ENCODE measurements around the gene ZNF141.
"Not testable (repeated sequence)": the region's sequence is repeated elsewhere in the genome, so short reads cannot be mapped to it uniquely, and the experiment has no call there.

ZNF141 gene

DNA sequence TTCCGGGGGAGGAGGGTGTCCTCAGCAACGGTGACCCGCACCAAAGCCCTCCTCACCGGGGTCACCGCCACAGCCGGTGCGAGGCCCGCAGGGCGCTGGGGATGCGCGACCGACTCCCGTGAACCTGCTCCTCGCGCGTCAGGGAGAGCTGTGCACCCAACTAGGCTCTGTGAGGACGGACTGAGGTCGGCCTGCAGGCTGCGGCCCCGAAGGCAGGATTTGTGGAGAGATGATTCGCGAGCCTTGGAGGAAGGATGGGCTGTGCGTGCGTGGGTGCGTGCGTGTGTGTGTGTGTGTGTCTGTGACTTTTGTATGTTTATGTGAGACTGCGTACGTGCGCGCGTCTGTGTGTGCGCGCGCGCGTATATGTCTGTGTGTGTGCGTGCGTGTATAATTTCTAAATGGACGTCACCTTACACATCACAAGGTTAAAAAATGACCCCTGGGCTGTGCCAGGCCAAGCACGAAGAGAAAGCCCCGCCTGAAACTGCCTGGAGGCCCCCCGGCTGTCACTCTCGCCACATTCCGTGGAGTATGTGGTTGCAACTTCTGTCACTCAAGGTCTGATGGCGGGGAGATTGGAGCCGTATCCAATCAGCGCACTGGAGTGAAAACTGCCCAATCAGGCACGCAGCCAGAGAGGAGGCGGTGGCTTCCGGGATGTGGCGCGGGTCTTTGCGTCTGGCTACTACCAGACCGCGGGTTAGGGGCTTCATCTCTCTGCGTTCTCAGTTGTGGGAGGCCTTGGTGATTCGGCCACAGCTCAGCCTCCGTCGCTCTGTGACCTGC is at the start of gene ZNF141:
Gene ZNF141, plus strand, starts transcription at position 672 of the 789 bp plus-strand sequence. CDS start 170 bp downstream, outside the sequence.
- H3K4me1 ChIP-seq (ENCODE audit: insufficient read depth, insufficient read length), result peaks cover 3% of the 10 kb centered on the region

DNA sequence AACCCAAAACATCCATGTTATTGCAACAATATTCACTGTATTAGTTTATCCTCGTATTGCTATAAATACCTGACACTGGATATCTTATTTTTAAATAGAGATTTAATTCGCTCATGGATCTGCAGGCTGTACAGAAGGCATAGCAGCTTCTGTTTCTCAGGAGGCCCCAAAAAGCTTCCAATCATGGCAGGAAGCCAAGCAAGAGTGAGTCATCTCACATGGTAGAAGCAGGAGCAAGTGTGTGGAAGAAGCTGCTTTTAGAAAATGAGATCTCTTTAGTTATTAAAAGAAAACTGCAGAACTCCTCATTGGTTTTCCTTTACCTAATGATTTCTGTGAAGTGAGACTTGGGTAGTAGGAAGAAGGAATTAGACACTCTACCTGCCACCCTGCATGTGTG is 48.7 kb upstream of the ZNF141 start:
- H3K9ac ChIP-seq (ENCODE audit: insufficient read length, low read depth), result no peak overlapping the region
- peaks cover 30% of the 10 kb centered on the region for H3K36me3 ChIP-seq (ENCODE audit: insufficient read depth, insufficient read length, low read length)
- H3K27me3 ChIP-seq (ENCODE audit: insufficient read depth, insufficient read length), result no peaks in the 10 kb centered on the region
- peaks cover 75% of the 10 kb centered on the region for H3K9me3 ChIP-seq (ENCODE audit: insufficient read depth, low read length)
- no peaks in the 10 kb centered on the region for H3K4me1 ChIP-seq (ENCODE audit: insufficient read depth, insufficient read length)
- TF ChIP-seq SUZ12 (IDR thresholded peaks at IDR 0.05; ENCODE audit: extremely low read depth, insufficient read depth, insufficient read length) (no peak), YY1 (IDR thresholded peaks at IDR 0.05; ENCODE audit: insufficient read depth, insufficient read length) (no peak), ZNF274 (IDR thresholded peaks at IDR 0.05; ENCODE audit: low read depth, low read length) (no peak)
- DNase-seq (ENCODE audit: low read depth, low spot score), result no peak
- no peak overlapping the region for H3K4me3 ChIP-seq (ENCODE audit: insufficient read length, low read depth)

More for the DNA sequence above, at the start of gene ZNF141:
- Histone ChIP-seq H3K27me3 (ENCODE audit: insufficient read depth, insufficient read length) (peaks cover 21% of the 10 kb centered on the region), H3K4me3 (ENCODE audit: insufficient read length, low read depth) (peak within 1 kb of the TSS; percentile 98), H3K36me3 (ENCODE audit: insufficient read depth, insufficient read length, low read length) (peaks cover 26% of the 10 kb centered on the region), H3K9ac (ENCODE audit: insufficient read length, low read depth) (peak within 1 kb of the TSS; percentile 95), H3K9me3 (ENCODE audit: insufficient read depth, low read length) (no peaks in the 10 kb centered on the region)
- peak; percentile 96 for DNase-seq (ENCODE audit: low read depth, low spot score)
- TF ChIP-seq ZNF274 (IDR thresholded peaks at IDR 0.05; ENCODE audit: low read depth, low read length) (no peak), SUZ12 (IDR thresholded peaks at IDR 0.05; ENCODE audit: extremely low read depth, insufficient read depth, insufficient read length) (no peak), YY1 (IDR thresholded peaks at IDR 0.05; ENCODE audit: insufficient read depth, insufficient read length) (no peak)

DNA sequence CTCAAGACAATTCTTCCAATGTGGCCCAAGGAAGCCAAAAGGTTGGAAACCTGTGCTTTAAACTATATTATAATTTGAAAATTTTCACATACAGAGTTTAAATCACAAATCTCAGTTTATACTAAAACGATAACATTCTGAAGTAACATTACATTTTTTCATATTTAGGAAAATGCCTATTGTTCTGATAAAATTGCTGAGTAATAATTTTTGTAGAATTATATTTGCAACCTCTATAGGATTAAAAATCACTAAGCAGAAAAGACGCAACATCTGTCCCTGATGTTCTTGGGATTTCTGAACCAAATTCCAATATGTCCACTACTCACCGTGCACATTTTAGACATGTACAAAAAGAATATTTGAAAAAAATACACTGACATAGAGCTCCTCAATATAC is 42.9 kb upstream of the ZNF141 start:
- Histone ChIP-seq H3K4me3 (ENCODE audit: insufficient read length, low read depth) (no peak overlapping the region), H3K27me3 (ENCODE audit: insufficient read depth, insufficient read length) (no peaks in the 10 kb centered on the region), H3K9me3 (ENCODE audit: insufficient read depth, low read length) (peaks cover 57% of the 10 kb centered on the region), H3K9ac (ENCODE audit: insufficient read length, low read depth) (no peak overlapping the region), H3K4me1 (ENCODE audit: insufficient read depth, insufficient read length) (no peaks in the 10 kb centered on the region), H3K36me3 (ENCODE audit: insufficient read depth, insufficient read length, low read length) (peaks cover 35% of the 10 kb centered on the region)
- DNase-seq (ENCODE audit: low read depth, low spot score), result no peak
- TF ChIP-seq SUZ12 (IDR thresholded peaks at IDR 0.05; ENCODE audit: extremely low read depth, insufficient read depth, insufficient read length), result no peak
- TF ChIP-seq ZNF274 (IDR thresholded peaks at IDR 0.05; ENCODE audit: low read depth, low read length), result no peak
- no peak for TF ChIP-seq YY1 (IDR thresholded peaks at IDR 0.05; ENCODE audit: insufficient read depth, insufficient read length)

DNA sequence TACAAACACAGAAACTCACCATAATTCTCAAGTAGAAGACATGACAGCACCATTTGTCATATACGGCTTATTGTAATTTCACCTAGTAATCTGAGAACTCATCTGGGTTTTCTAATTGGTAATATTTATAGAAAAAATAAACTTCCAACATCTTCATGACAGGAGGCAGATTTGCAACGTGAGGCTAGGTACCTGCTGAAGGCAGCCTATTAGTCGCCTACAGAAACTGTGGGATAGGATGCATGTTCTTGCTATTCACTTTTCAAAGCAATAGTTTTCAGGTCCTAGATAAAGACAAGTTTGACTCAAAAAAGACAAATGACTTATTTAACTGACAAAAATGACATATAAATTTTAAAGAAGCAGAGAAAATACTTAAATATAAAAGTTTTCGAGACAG is 35.2 kb upstream of the ZNF141 start:
- Histone ChIP-seq H3K4me3 (ENCODE audit: insufficient read length, low read depth) (no peak overlapping the region), H3K9me3 (ENCODE audit: insufficient read depth, low read length) (peaks cover 39% of the 10 kb centered on the region), H3K36me3 (ENCODE audit: insufficient read depth, insufficient read length, low read length) (peaks cover 24% of the 10 kb centered on the region), H3K4me1 (ENCODE audit: insufficient read depth, insufficient read length) (no peaks in the 10 kb centered on the region), H3K9ac (ENCODE audit: insufficient read length, low read depth) (no peak overlapping the region), H3K27me3 (ENCODE audit: insufficient read depth, insufficient read length) (no peaks in the 10 kb centered on the region)
- DNase-seq (ENCODE audit: low read depth, low spot score), result no peak
- TF ChIP-seq ZNF274 (IDR thresholded peaks at IDR 0.05; ENCODE audit: low read depth, low read length) (no peak), SUZ12 (IDR thresholded peaks at IDR 0.05; ENCODE audit: extremely low read depth, insufficient read depth, insufficient read length) (no peak), YY1 (IDR thresholded peaks at IDR 0.05; ENCODE audit: insufficient read depth, insufficient read length) (no peak)

DNA sequence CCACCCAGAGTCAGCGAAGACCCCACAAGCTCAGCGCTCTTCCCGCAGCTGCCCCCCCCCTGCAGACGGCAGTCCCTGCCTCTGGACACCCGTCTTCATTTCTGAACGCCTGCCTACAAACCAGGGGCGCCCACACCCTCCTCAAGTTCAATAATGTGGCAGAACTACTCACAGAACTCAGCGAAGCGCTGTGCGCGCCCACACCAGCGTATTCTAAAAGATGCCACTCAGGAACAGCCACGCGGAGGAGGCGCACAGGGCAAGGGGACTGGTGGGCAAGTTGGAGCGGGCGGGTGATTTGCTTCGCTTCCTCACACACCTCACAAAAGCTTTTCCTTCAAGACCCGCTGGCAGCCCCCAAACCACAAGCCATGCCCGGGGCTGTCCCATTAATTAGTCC is 33.1 kb upstream of the ZNF141 start:
- H3K9me3 ChIP-seq (ENCODE audit: insufficient read depth, low read length), result peaks cover 23% of the 10 kb centered on the region
- not testable (repeated sequence) for H3K4me1 ChIP-seq (ENCODE audit: insufficient read depth, insufficient read length); H3K27me3 ChIP-seq (ENCODE audit: insufficient read depth, insufficient read length); DNase-seq (ENCODE audit: low read depth, low spot score)
- H3K4me3 ChIP-seq (ENCODE audit: insufficient read length, low read depth), result peak overlapping the region; percentile 98
- H3K36me3 ChIP-seq (ENCODE audit: insufficient read depth, insufficient read length, low read length), result peaks cover 20% of the 10 kb centered on the region
- H3K9ac ChIP-seq (ENCODE audit: insufficient read length, low read depth), result peak overlapping the region; percentile 96

DNA sequence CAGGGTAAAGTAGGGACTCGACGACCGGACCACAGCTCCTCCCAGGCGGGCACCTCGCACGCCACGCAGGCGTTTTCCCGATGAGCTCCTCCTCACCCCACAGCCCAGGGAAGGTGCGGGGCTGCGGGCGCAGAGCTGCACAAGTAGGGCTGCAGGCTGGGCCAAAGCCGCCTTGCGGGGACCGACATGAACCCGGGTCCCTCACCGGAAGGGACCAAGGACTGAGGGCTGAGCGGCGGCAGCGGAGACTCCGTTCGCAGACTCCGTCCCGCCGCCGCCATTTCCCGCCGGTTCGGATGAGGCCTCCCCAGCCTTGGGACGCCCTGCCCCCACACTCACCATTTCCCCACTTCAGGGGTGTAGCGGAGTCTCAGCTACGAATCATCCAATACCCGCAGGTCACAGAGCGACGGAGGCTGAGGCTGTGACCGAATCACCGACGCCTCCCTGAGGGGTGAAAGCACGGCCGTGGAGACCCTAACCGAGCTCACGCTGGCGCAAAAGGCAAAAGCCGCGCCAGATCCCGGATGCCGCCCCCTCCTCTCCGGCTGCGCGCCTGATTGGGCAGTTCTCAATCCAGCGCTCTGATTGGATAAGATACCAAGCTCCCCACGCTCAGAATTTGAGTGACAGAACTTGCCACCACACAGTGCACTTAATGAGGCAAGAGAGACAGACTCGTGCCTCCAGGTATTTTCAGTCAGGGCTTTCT is 32.5 kb upstream of the ZNF141 start, which contains the start of gene ZNF732:
Gene ZNF732, minus strand, starts transcription at position 506 of the 712 bp plus-strand sequence. Its CDS starts 164 bp downstream, at position 342.
- Histone ChIP-seq H3K9me3 (ENCODE audit: insufficient read depth, low read length) (peaks cover 18% of the 10 kb centered on the region), H3K36me3 (ENCODE audit: insufficient read depth, insufficient read length, low read length) (peaks cover 20% of the 10 kb centered on the region), H3K4me3 (ENCODE audit: insufficient read length, low read depth) (peak within 1 kb of the TSS; percentile 98), H3K4me1 (ENCODE audit: insufficient read depth, insufficient read length) (no peaks in the 10 kb centered on the region), H3K9ac (ENCODE audit: insufficient read length, low read depth) (peak within 1 kb of the TSS; percentile 96), H3K27me3 (ENCODE audit: insufficient read depth, insufficient read length) (no peaks in the 10 kb centered on the region)
- TF ChIP-seq ZNF274 (IDR thresholded peaks at IDR 0.05; ENCODE audit: low read depth, low read length) (no peak), SUZ12 (IDR thresholded peaks at IDR 0.05; ENCODE audit: extremely low read depth, insufficient read depth, insufficient read length) (no peak), YY1 (IDR thresholded peaks at IDR 0.05; ENCODE audit: insufficient read depth, insufficient read length) (no peak)
- peak; percentile 91 for DNase-seq (ENCODE audit: low read depth, low spot score)

DNA sequence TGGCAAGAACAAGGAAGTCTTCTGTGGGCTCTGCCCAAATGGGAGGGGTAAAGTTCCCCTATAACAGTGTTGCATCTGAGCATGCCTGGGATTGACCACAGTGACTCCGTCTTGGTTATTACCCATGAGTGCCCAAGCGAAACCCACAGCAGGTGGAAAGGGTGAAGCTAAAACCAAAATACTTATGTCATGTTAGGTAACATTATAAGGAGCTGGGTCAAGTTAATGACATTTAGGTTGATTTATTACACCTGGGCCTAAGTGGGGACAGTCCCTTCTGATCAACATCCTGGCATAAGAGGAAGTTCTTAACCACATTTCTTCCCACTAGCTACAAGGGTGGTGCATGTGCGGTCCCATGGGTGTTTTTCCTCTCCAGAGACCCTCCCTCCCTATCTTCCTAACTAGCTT is 31.1 kb upstream of the ZNF141 start:
- no peak overlapping the region for H3K4me3 ChIP-seq (ENCODE audit: insufficient read length, low read depth)
- H3K4me1 ChIP-seq (ENCODE audit: insufficient read depth, insufficient read length), result no peaks in the 10 kb centered on the region
- H3K27me3 ChIP-seq (ENCODE audit: insufficient read depth, insufficient read length), result no peaks in the 10 kb centered on the region
- H3K36me3 ChIP-seq (ENCODE audit: insufficient read depth, insufficient read length, low read length), result peaks cover 20% of the 10 kb centered on the region
- H3K9me3 ChIP-seq (ENCODE audit: insufficient read depth, low read length), result peaks cover 17% of the 10 kb centered on the region
- TF ChIP-seq YY1 (IDR thresholded peaks at IDR 0.05; ENCODE audit: insufficient read depth, insufficient read length), result no peak
- TF ChIP-seq ZNF274 (IDR thresholded peaks at IDR 0.05; ENCODE audit: low read depth, low read length), result no peak
- TF ChIP-seq SUZ12 (IDR thresholded peaks at IDR 0.05; ENCODE audit: extremely low read depth, insufficient read depth, insufficient read length), result no peak
- no peak for DNase-seq (ENCODE audit: low read depth, low spot score)
- H3K9ac ChIP-seq (ENCODE audit: insufficient read length, low read depth), result no peak overlapping the region
